BJ (cell line): Measurements from ENCODE around the gene GSKIP. TPM values are rescaled to one million over a fixed set of nuclear protein-coding genes. Genes with fewer than 3 reads are reported as not detected.

Experiments used
- CTCF ChIA-PET: fragments of 350-600 bp; formaldehyde crosslinking; extraction: SDS; loops from one replicate; lab custom pipeline; 2021; ENCODE audit warnings: antibody characterized with exemption, inconsistent platforms; lab: Yijun Ruan, JAX
- POLR2A ChIA-PET: fragments of 300-600 bp; sonication (Branson Sonifier 250); formaldehyde crosslinking; extraction: SDS; loops from one replicate; lab custom pipeline; 2021; ENCODE audit warnings: antibody characterized with exemption; lab: Charles Lee
- DNase-seq: peaks from one replicate; pipeline ENCODE4 v3.0.0-alpha.2; 2011; ENCODE audit warnings: low read depth
- H3K27me3 ChIP-seq: 2 replicates; pipeline ENCODE4 v1.6.0; 2011; ENCODE audit warnings: low read length; ENCODE audit not compliant: control insufficient read depth, insufficient read depth
- H3K36me3 ChIP-seq: 2 replicates; pipeline ENCODE4 v1.5.1; 2011; ENCODE audit warnings: low read length; ENCODE audit not compliant: control insufficient read depth, insufficient read depth
- H3K4me3 ChIP-seq: 2 replicates; pipeline ENCODE4 v1.5.1; 2011; ENCODE audit warnings: low read depth, mild to moderate bottlenecking, control low read depth, low read length
- polyA plus RNA-seq: library from polyadenylated mRNA; depleted of rRNA; stranded (reverse); fragments of >200 nt; gene quantifications from 2 replicates; pipeline ENCODE4 v1.2.3, GENCODE V29; 2011
- TF ChIP-seq, protein P1 (sequence below): IDR thresholded peaks from 2 replicates; pipeline ENCODE4 v1.5.1; 2011; ENCODE audit warnings: low read depth, mild to moderate bottlenecking, control low read depth, inconsistent platforms, low read length, moderate library complexity; ENCODE audit not compliant: insufficient read depth

Gene GSKIP
- polyA plus RNA-seq, 1 experiment = 14.7 TPM

DNA sequence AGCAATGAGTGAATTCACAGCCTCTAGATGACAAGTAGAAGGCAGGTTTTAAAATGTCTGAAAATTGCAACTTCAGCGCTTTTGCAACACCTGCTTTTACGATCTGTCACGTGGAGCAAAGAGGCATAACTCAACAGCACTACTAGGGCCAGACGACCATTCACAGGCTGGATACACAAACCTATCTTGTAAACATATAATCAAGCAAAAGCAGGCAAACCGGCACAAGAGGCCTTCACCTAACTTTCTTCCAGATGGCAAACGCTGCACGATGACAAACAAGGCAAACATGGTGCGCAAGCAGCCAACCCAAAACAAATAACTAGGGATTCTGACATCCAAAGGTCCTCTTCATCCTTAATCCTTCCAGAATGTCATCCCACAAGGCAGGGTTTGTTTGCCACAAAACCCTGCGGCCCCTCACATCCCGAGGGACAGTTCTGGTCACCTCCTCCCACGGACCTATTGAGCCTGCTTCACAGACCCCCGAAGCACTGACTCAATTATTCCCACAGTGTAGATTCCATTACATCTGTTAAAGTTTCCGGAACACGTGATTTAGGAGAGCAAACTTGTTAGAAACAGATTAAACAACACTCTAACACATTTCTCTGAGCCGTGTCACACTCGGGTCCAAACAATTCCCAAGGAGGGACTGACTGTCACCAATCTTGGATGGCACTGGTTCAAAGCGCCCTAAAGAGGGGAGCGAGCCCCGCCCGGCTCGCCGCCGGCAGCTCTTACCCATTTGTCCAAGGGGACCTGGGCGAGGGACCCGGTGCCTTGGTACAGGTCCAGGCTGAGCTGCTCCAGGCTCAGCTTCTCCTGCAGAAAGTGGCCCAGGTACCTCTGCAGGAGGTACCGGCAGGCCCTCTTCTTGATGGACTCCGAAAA is 1.0 kb upstream of the GSKIP start:
- TF ChIP-seq, protein P1, sequence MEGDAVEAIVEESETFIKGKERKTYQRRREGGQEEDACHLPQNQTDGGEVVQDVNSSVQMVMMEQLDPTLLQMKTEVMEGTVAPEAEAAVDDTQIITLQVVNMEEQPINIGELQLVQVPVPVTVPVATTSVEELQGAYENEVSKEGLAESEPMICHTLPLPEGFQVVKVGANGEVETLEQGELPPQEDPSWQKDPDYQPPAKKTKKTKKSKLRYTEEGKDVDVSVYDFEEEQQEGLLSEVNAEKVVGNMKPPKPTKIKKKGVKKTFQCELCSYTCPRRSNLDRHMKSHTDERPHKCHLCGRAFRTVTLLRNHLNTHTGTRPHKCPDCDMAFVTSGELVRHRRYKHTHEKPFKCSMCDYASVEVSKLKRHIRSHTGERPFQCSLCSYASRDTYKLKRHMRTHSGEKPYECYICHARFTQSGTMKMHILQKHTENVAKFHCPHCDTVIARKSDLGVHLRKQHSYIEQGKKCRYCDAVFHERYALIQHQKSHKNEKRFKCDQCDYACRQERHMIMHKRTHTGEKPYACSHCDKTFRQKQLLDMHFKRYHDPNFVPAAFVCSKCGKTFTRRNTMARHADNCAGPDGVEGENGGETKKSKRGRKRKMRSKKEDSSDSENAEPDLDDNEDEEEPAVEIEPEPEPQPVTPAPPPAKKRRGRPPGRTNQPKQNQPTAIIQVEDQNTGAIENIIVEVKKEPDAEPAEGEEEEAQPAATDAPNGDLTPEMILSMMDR = no peak
- DNase-seq = no peak
- CTCF ChIA-PET = interaction anchor here (1.0 kb wide), 1 partner anchor 17 kb away, joined by 3 read pairs; no protein-coding TSS in a partner anchor
- POLR2A ChIA-PET = interaction anchor here (0.6 kb wide), 1 partner anchor 9 kb away, joined by 5 read pairs; no protein-coding TSS in a partner anchor
- H3K4me3 ChIP-seq = peak overlapping the region; percentile 93
- no peaks in the 10 kb centered on the region for H3K27me3 ChIP-seq
- H3K36me3 ChIP-seq = no peaks in the 10 kb centered on the region

- TF ChIP-seq, protein P1 = no peak
- peak overlapping the region; percentile 93 for H3K4me3 ChIP-seq
- no peaks in the 10 kb centered on the region for H3K27me3 ChIP-seq
- ChIA-PET CTCF (interaction anchor here (1.3 kb wide), 1 partner anchor 16 kb away, joined by 4 read pairs; no protein-coding TSS in a partner anchor), POLR2A (no interaction called here)
- no peaks in the 10 kb centered on the region for H3K36me3 ChIP-seq
- no peak for DNase-seq
These were observed 518 bp downstream of the GSKIP start for GRCh38 chr14:96363751-96364336.

GRCh38 chr14:96364962-96365361 is 1.6 kb downstream of the GSKIP start:
- no peaks in the 10 kb centered on the region for H3K36me3 ChIP-seq
- TF ChIP-seq, protein P1 = no peak
- POLR2A ChIA-PET = no interaction called here
- DNase-seq = no peak
- CTCF ChIA-PET = no interaction called here
- H3K4me3 ChIP-seq = no peak overlapping the region
- no peaks in the 10 kb centered on the region for H3K27me3 ChIP-seq

GRCh38 chr14:96368534-96368933 is 5.2 kb downstream of the GSKIP start:
- ChIA-PET POLR2A (no interaction called here), CTCF (interaction anchor here (1.5 kb wide), 1 partner anchor 12 kb away, joined by 3 read pairs; no protein-coding TSS in a partner anchor)
- TF ChIP-seq, protein P1 = no peak
- H3K4me3 ChIP-seq = no peak overlapping the region
- no peaks in the 10 kb centered on the region for H3K27me3 ChIP-seq
- H3K36me3 ChIP-seq = no peaks in the 10 kb centered on the region
- DNase-seq = no peak

GRCh38 chr14:96370528-96370927 is 7.2 kb downstream of the GSKIP start:
- CTCF ChIA-PET = interaction anchor here (0.6 kb wide), 1 partner anchor 18 kb away, joined by 3 read pairs; no protein-coding TSS in a partner anchor
- DNase-seq = no peak
- POLR2A ChIA-PET = no interaction called here

More at GRCh38 chr14:96370528-96370927, 7.2 kb downstream of the GSKIP start:
- Histone ChIP-seq H3K4me3 (no peak overlapping the region), H3K36me3 (no peaks in the 10 kb centered on the region), H3K27me3 (no peaks in the 10 kb centered on the region)
- TF ChIP-seq, protein P1 = no peak
